HG03280 (cell line): ENCODE results near the gene CDC42EP3.

Experiments
- ATAC-seq: cut with Tn5 transposase; IDR thresholded peaks from one replicate; pipeline ENCODE4 v1.9.1; 2021; ENCODE audit warnings: mild to moderate bottlenecking, moderate library complexity; ENCODE audit not compliant: unreplicated experiment

Gene CDC42EP3

GRCh38 chr2:37619959-37620300, 51.5 kb downstream of the CDC42EP3 start:
- ATAC-seq, result no peak

DNA sequence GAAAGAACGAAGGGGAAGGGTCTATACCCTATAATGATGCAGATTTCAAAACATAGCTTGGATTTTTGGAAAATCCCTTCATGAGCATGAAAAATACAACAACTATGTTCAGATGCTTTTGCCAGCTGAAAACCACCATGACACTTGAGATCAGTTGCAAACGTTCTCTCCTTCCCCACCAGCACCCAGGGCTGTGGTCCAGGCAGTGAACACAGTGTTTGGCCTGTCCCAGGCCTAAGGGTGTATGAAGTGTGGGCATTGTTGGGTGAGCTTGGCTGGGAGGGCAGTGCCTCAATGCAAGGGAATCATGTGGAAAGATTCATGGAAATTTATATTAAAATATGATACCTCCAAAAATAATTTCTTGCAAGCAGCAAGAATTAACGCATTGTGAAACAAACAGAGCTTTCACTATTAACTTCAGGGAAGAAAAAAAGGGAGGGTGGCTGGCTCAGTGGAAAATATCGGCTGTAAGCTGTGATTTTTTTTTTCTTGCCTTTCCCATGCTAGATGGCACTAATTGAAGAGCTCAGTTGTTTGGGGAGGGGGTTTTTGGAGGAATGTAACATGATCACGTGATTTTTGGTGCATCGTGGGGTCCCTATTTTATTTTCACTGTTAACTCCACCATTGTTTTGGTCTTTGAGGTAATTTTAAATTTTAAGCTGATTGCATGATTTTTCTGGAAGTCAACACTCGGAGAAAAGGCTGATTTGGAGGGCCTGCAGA, 52.0 kb downstream of the CDC42EP3 start:
- ATAC-seq, result no peak

GRCh38 chr2:37618326-37618725, 53.1 kb downstream of the CDC42EP3 start:
- ATAC-seq, result no peak

GRCh38 chr2:37617119-37617892, 54.1 kb downstream of the CDC42EP3 start:
- no peak for ATAC-seq

DNA sequence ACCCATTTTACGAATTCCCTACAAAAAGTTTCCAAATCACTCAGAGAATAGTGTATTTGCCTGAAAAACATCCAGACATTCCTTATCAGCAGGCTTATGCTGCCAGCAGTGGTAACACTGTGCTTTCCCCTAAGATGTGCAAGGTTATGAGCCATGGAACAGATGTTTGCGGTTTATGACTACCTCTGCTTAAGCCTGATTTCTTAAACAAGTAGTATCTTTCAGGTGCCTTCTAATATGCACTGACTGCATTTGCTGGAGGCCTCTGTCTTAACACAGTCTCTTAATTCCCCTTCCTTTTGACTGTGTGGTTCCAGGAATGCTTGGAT, 54.8 kb downstream of the CDC42EP3 start:
- ATAC-seq, result no peak

- no peak for ATAC-seq
These were observed 55.4 kb downstream of the CDC42EP3 start for GRCh38 chr2:37615804-37616676.

GRCh38 chr2:37614061-37614738, 57.2 kb downstream of the CDC42EP3 start:
- no peak for ATAC-seq

GRCh38 chr2:37612382-37612781, 59.1 kb downstream of the CDC42EP3 start:
- ATAC-seq, result no peak

- ATAC-seq, result no peak
These were observed 60.7 kb downstream of the CDC42EP3 start for GRCh38 chr2:37610638-37611289.

DNA sequence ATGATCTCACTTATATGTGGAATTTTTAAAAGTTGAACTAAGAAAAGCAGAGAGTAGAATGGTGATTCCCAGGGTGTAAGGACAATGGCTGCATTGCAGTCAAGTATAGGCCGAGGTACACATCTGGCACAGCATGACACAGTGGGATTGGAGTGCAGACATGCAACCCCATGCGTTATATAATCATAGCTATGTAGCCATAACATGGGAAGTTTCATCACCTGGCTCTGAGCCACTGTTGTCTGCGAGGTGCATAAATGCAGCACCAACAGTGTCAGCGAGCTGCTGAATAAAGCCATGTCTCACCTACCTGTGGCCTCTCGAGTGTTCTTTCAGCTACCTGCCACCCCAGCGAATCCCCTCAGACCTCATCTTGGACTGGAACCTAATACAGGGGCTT, 61.7 kb downstream of the CDC42EP3 start:
- no peak for ATAC-seq

DNA sequence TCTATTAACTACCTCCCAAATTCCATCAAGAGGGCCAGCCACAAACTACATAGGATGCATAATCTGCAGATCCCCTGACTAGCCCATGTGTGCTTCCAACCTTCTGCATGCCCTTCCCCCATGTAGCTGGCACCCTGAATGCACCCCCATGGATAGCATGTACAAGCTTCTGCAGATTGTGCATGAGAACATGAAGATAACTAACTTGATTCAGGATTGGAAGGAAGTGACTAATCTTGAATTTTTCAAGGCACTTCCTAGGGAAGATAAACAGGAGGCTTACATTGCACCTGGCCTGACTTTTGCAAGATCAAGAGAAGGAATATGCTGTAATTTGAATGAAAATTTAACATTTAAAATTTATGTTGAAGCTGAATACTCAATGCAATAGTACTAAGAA, 66.7 kb downstream of the CDC42EP3 start:
- no peak for ATAC-seq

GRCh38 chr2:37602702-37603101, 68.7 kb downstream of the CDC42EP3 start:
- no peak for ATAC-seq

- ATAC-seq, result no peak
These were observed 69.4 kb downstream of the CDC42EP3 start for GRCh38 chr2:37602040-37602439.

GRCh38 chr2:37601569-37601968, 69.9 kb downstream of the CDC42EP3 start:
- no peak for ATAC-seq

DNA sequence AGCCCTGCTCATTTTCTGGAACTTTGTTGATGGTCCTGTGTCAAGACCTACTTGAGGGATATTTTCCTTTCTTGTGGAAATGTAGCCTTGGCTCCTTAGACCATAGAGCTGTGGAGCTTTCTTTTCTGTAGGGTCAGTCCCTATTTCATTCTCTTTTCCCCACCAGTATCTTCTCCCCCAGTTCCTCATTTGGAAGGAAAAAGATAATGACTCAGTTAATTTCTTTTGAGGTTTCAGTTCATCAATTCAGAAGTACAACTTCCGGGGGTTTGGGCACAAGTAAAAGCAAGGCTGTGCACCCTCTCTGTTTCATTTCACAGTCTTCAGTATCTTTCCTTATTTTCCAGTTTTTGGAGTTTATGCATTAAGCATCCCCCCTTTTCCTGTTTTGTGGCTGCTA, 70.7 kb downstream of the CDC42EP3 start:
- ATAC-seq, result no peak

GRCh38 chr2:37599688-37600525, 71.5 kb downstream of the CDC42EP3 start:
- ATAC-seq, result no peak

DNA sequence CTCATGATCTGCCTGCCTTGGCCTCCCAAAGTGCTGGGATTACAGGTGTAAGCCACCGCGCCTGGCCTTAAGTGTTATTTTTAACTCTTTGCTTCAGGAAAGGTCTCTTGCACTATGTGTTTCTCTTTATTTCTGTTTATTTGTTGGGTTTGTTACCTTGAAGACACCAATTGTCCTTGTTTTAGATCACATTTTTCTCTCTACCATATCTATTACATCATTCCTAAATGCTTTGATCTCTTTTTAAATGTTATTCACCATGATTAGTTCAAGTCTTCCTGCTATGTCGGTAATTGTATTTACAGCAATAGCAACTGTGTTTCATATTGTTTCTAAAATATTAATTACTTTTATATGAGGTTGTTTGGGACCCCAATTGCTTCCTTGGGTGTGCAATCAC, 77.7 kb downstream of the CDC42EP3 start:
- ATAC-seq, result no peak

DNA sequence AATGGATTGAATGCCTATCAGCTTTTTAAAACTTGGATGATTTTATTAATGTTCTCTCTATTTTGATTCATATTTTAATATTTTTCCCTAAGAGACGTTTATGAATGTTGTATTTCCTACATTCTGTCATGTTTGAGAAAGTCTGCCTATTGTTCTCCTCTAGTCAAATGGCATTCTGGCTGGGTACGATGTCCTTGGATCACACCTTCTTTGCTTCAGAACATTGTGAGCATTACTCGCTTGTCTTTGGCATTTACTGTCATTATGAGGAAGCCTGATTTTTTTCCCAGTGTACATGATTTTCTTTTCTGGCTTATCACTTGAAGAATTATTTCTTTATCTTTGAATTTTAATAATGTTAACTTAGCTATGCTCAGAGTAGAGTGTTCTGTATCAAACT, 78.4 kb downstream of the CDC42EP3 start:
- ATAC-seq, result no peak
